C4-2B (cell line): Measurements from ENCODE around the gene GBA2.

Experiments used
- H3K27ac ChIP-seq: fragments of 450-650 bp; 2 replicates; pipeline ENCODE4 v1.5.1; 2017
- ZFX ChIP-seq: fragments of 450-650 bp; IDR thresholded peaks from 2 replicates; pipeline ENCODE4 v1.6.1; 2017
- TF ChIP-seq, protein P1 (sequence below): fragments of 450-650 bp; conservative IDR thresholded peaks from 2 replicates; pipeline ENCODE4 v1.5.1; 2017; ENCODE audit warnings: mild to moderate bottlenecking

The GBA2 gene

DNA sequence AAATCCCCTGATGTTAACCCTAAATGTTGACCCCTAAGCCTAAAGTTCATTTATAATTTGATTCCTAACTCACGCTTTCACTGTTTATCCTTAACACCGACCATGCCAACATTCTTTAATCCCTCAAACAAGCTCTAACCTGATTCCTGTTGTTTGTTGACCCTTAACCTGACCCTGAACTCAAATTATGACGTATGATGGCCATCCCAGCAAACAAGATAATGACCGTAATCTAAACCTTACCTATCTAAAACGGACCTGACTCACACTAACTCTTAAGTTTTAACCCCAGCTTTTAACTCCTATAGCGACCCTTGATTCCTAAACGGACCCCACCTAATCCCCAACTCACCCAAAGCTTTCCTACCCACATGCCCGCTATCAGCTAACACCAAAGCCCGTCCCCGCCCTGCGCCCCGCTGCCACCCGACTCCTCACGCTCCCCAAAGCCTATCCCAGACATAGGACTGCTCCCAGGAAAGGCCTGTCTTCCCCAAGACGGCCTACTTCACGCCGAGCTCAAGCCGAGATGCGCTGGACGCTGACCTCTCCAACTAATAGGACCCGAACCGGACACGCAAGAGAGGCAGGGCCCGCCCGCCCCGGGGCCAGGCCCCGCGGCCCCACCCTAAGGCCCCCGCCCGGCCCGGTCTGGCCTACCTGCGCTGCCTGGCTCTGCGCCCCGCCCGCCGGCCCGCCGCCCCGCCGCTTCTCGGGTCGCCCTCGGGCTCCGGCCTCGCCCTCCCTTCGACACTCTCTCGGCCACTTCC is 17.4 kb downstream of the GBA2 start:
- TF ChIP-seq, protein P1, sequence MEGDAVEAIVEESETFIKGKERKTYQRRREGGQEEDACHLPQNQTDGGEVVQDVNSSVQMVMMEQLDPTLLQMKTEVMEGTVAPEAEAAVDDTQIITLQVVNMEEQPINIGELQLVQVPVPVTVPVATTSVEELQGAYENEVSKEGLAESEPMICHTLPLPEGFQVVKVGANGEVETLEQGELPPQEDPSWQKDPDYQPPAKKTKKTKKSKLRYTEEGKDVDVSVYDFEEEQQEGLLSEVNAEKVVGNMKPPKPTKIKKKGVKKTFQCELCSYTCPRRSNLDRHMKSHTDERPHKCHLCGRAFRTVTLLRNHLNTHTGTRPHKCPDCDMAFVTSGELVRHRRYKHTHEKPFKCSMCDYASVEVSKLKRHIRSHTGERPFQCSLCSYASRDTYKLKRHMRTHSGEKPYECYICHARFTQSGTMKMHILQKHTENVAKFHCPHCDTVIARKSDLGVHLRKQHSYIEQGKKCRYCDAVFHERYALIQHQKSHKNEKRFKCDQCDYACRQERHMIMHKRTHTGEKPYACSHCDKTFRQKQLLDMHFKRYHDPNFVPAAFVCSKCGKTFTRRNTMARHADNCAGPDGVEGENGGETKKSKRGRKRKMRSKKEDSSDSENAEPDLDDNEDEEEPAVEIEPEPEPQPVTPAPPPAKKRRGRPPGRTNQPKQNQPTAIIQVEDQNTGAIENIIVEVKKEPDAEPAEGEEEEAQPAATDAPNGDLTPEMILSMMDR, result no peak; the same call in 1 of the 2 replicates
- peak; percentile 93 for TF ChIP-seq ZFX

DNA sequence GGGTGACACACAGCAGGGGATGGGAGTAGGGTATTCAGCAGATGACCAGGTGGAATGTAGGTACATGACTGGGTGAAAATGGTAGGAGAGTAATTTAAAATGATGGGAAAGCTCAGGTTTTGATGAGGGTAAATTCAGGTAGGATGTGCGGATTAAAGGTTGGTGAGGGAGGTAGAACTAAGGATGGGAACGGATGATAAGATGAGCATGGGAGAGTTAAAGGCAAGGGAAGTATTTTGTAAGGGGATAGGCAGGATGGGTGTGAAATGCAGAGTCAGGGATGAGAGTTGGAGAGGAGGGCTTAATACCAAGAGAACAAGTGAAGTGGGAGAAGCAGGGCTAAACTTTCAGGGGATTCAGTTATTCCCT is 18.6 kb downstream of the GBA2 start:
- H3K27ac ChIP-seq, result no peak overlapping the region; the same call in 1 of the 2 replicates

More for the DNA sequence above, 17.4 kb downstream of the GBA2 start:
- peak overlapping the region; percentile 73 for H3K27ac ChIP-seq

DNA sequence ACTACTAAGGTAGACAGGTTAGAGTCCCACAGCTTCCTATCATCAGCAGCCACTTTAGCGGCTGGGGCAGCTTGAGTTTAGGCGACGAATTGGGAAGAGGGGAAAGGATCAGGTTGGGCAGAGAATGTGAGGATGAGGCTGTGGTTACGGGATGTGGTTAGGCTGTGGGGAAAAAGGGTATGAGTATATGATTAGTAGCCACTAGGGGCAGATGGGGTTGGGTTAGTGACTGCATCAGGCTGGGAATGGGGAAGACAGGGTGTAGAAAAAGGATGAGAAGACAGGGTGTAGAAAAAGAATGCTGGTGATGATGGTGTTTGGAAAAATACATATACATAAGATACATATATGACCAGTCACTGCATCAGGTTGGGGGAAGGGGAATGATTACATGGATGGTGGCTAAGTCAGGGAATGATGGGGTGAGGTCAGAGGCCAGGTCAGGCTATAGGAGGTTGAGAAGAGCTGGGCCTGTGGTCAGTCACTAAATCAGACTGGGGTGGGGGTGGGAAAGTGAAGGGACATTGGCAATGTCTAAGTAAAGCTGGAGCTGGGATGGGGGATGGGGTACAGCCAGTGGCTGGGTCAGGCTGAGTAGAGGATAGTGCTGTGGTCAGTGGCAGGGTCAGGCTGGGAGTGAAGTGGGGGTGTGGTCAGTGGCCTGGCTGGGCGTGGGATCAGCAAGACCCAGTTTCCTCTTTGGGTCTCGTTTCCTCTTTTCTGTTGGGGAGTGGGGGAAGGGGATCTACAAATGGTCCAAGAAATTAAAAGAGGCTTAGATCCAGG is 19.1 kb downstream of the GBA2 start:
- TF ChIP-seq, protein P1, result peak; percentile 70
- no peak for TF ChIP-seq ZFX
- no peak overlapping the region for H3K27ac ChIP-seq

More for the DNA sequence above, 18.6 kb downstream of the GBA2 start:
- TF ChIP-seq ZFX, result no peak
- TF ChIP-seq, protein P1, result no peak

DNA sequence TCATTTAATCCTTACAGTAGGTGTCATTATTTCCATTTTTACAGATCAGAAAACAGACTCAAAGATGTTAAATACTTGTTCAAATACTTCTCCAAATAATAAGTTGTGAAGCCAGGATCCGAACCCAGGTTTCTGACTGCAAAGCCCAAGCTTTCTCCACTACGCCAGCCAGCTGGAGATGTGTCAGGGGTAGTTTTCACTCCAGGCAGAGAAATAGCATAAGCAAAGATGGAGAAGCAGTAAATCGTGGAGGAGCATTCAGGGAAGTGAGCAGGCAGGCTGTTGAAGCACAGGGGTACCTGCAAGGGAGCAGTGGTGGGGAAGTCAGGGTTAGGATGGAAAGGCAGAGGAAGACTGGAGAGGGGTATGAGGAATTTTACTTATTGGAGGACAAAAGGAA is 19.9 kb downstream of the GBA2 start:
- H3K27ac ChIP-seq, result no peak overlapping the region
- TF ChIP-seq, protein P1, result no peak
- no peak for TF ChIP-seq ZFX

DNA sequence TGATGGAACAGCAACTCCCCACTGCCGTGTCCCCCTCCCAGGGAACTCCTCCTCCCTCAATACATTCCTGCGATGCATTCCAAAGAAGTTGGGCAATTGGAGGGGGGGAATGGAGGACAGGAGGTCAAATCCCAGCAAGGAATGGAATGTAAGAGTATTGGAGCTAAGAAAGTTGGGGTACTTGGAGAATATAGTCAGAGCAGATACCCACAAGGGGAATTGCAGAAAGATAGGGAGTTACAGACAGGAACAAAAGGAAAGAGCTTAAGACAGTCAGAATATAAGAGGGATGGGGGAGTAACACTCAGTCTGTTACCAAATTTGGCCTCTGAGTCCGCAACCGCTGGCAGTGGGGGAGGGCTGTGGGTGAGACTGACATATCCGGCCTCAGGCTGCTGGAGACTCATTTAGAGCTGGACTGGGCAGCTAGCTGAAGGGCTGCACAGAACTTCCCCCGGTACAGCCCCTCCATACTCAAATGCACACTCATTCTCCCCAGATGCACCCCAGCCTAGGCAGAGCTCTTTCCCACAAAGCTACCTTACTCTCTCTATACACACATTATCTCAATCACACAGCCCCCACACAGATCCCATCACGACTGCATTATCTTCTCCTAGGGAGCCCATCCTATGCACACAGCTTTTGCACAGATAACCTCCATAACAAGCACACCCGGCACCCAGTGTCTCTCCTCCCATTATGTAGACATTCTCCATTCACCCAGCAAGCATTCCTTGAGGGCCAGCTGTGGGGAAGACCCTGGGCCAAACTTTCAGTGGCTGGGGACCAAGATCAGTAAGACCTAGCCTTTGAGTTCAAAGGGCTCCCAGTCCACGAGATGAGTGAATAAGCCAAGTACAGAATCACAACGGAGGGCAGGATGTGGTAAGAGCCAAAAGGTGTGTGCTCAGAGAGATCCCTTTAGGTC is 20.7 kb downstream of the GBA2 start:
- no peak overlapping the region for H3K27ac ChIP-seq
- TF ChIP-seq, protein P1, result no peak
- no peak for TF ChIP-seq ZFX

DNA sequence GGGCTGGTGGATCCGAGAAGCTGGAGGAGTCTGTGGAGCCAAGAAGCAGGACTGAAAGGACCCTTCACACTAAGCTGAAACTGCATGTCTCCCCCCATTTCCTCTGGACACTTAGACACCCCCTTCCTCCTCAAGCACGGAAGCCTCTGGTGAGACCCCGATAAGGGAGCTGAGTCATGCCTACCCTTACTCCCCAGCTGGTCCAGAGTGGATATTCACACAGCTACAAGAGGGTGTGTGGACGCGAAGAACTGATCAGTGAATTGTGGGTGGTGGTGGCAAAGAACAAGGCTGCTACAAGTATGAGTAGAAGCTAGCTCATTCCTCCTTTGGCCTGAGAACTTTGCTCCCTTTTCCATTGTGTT is 21.4 kb downstream of the GBA2 start:
- TF ChIP-seq, protein P1, result no peak
- H3K27ac ChIP-seq, result no peak overlapping the region
